HepG2 (cell line): Measurements from ENCODE around the gene IFNA6. TPM values are rescaled to one million over a fixed set of nuclear protein-coding genes. Genes with fewer than 3 reads are reported as not detected.

Source experiments
- ATAC-seq: fragments of 200-7000 bp; cut with Tn5 transposase; 3 replicates; pipeline ENCODE4 v1.9.1; 2020; ENCODE audit warnings: mild to moderate bottlenecking, moderate library complexity
- BruUV-seq: library from RNA; stranded (reverse); fragments of 400-500 nt; replicated peaks from 2 replicates; lab custom pipeline; 2021; lab: Mats Ljungman, UMichigan
- CTCF ChIA-PET: fragments of 300-600 bp; formaldehyde crosslinking; extraction: SDS; loops from one replicate; lab custom pipeline; 2021; ENCODE audit warnings: low total read pairs, inconsistent platforms, low intra/inter-chr PET ratio; lab: Yijun Ruan, JAX
- POLR2A ChIA-PET: fragments of 350-600 bp; sonication (Branson Sonifier 250); formaldehyde crosslinking; loops from one replicate; lab custom pipeline; 2020; ENCODE audit warnings: antibody characterized with exemption, inconsistent platforms; lab: Yijun Ruan, JAX
- DNase-seq: peaks from one replicate; pipeline ENCODE4 v3.0.0-alpha.2; 2015; ENCODE audit warnings: low spot score
- FAIRE-seq: peaks from 3 replicates; lab custom pipeline; 2011; peaks lifted over from hg19 to GRCh38; lab: Jason Lieb, UNC
- H2AFZ ChIP-seq: one replicate; pipeline ENCODE4 v1.6.1; 2011; ENCODE audit warnings: low read length, inconsistent platforms
- H3K27ac ChIP-seq: fragments of 300-600 bp; 3 replicates; pipeline ENCODE4 v1.8.0; 2011; ENCODE audit warnings: mixed run types, mild to moderate bottlenecking, mixed read lengths, low read length, inconsistent platforms; ENCODE audit not compliant: insufficient read depth; ENCODE audit errors: extremely low read length
- H3K27me3 ChIP-seq, 2 experiments: fragments of 200-600 bp in 1 of 2; 2 replicates in 1 of 2; 3 replicates in 1 of 2; pipeline versions ENCODE4 v1.6.0 to v1.8.0; 2011; ENCODE audit warnings: low read length in 2 of 2, mild to moderate bottlenecking in 2 of 2, moderate library complexity in 2 of 2, inconsistent platforms in 1 of 2; ENCODE audit not compliant: insufficient read depth in 2 of 2, control insufficient read depth in 1 of 2
- H3K36me3 ChIP-seq, 2 experiments: fragments of 200-600 bp in 1 of 2; replicated peaks in 1 of 2; 2 replicates in 1 of 2; 3 replicates in 1 of 2; pipeline versions ENCODE4 v1.5.1 to v1.8.0; 2011; ENCODE audit warnings: low read length in 2 of 2, inconsistent platforms in 1 of 2; ENCODE audit not compliant: insufficient read depth in 2 of 2, control insufficient read depth in 1 of 2
- H3K4me1 ChIP-seq: 2 replicates; pipeline ENCODE4 v1.5.1; 2012; ENCODE audit warnings: low read length, inconsistent platforms; ENCODE audit not compliant: insufficient read depth
- H3K4me2 ChIP-seq: 2 replicates; pipeline ENCODE4 v1.6.0; 2011; ENCODE audit warnings: low read depth, low read length, inconsistent platforms
- H3K4me3 ChIP-seq, 3 experiments: fragments of 200-600 bp in 1 of 3; sonication (generic), shearing (Covaris generic) in 1 of 3; replicated peaks in 1 of 3; 2 replicates each; pipeline ENCODE4 v1.5.1; 2011 to 2016; ENCODE audit warnings: low read length in 3 of 3, inconsistent platforms in 2 of 3, low read depth in 2 of 3, mild to moderate bottlenecking in 2 of 3, control low read depth in 1 of 3, mixed read lengths in 1 of 3; ENCODE audit not compliant: insufficient read depth in 1 of 3
- H3K79me2 ChIP-seq: one replicate; pipeline ENCODE4 v1.6.1; 2011; ENCODE audit warnings: low read length, inconsistent platforms; ENCODE audit not compliant: insufficient read depth
- H3K9ac ChIP-seq: 2 replicates; pipeline ENCODE4 v1.6.0; 2011; ENCODE audit warnings: mild to moderate bottlenecking, low read depth, low read length, inconsistent platforms; ENCODE audit not compliant: insufficient read depth
- H3K9me3 ChIP-seq: 2 replicates; pipeline ENCODE4 v1.5.1; 2012; ENCODE audit warnings: mild to moderate bottlenecking, low read length
- H4K20me1 ChIP-seq: 2 replicates; pipeline ENCODE4 v1.6.0; 2011; ENCODE audit warnings: inconsistent platforms, mild to moderate bottlenecking, low read length, moderate library complexity; ENCODE audit not compliant: insufficient read depth
- AGO2 ChIP-seq: fragments of 200-400 bp; formaldehyde crosslinking; optimal IDR thresholded peaks from 2 replicates; pipeline ENCODE3; 2017; ENCODE audit warnings: mild to moderate bottlenecking, low read depth, low read length, moderate library complexity
- CBX5 ChIP-seq: sonication (generic); formaldehyde crosslinking; IDR thresholded peaks from 2 replicates; pipeline ENCODE4 v1.4.0; 2020; ENCODE audit warnings: missing genetic modification reagents, borderline replicate concordance
- GTF2F1 ChIP-seq: fragments of 150-350 bp; IDR thresholded peaks from 2 replicates; pipeline ENCODE4 v1.6.1; 2014; ENCODE audit warnings: low read length
- HIVEP1 ChIP-seq: sonication (generic); formaldehyde crosslinking; IDR thresholded peaks from 2 replicates; pipeline ENCODE4 v1.4.0; 2020; ENCODE audit warnings: mild to moderate bottlenecking, missing genetic modification reagents
- RNF2 ChIP-seq: fragments of 450-650 bp; conservative IDR thresholded peaks from 2 replicates; pipeline ENCODE4 v1.6.1; 2016; ENCODE audit warnings: low read depth
- SMARCC2 ChIP-seq: fragments of 450-650 bp; IDR thresholded peaks from 2 replicates; pipeline ENCODE4 v1.6.1; 2017; ENCODE audit warnings: antibody characterized with exemption, mild to moderate bottlenecking
- SOX5 ChIP-seq: IDR thresholded peaks from 2 replicates; pipeline ENCODE4 v1.6.1; 2016; ENCODE audit warnings: borderline replicate concordance
- ZNF383 ChIP-seq: sonication (generic); formaldehyde crosslinking; IDR thresholded peaks from 2 replicates; pipeline ENCODE4 v1.4.0; 2020; ENCODE audit warnings: missing genetic modification reagents, mild to moderate bottlenecking, borderline replicate concordance
- ZNF552 ChIP-seq: sonication (generic); formaldehyde crosslinking; IDR thresholded peaks from 2 replicates; pipeline ENCODE4 v1.9.0; 2022; ENCODE audit warnings: missing genetic modification reagents, mild to moderate bottlenecking, borderline replicate concordance
- ZNF558 ChIP-seq: sonication (generic); formaldehyde crosslinking; IDR thresholded peaks from 2 replicates; pipeline ENCODE4 v1.9.0; 2022; ENCODE audit warnings: mild to moderate bottlenecking, missing genetic modification reagents, borderline replicate concordance
- ZNF629 ChIP-seq: sonication (generic); formaldehyde crosslinking; conservative IDR thresholded peaks from 2 replicates; pipeline ENCODE4 v1.5.0; 2020; ENCODE audit warnings: missing genetic modification reagents
- ZNF776 ChIP-seq: sonication (generic); formaldehyde crosslinking; IDR thresholded peaks from 2 replicates; pipeline ENCODE4 v1.4.0; 2020; ENCODE audit warnings: mild to moderate bottlenecking, missing genetic modification reagents
- WGBS: methylation state at CpG from one replicate; pipeline ENCODE4 v1.1.6; 2017; ENCODE audit warnings: low lambda C conversion rate; 5-methylcytosine and 5-hydroxymethylcytosine counted together
- in situ Hi-C: cut with HindIII; loops from 2 replicates; pipeline ENCODE4 v1.10.0; 2017; ENCODE audit warnings: low pct_unique_long_range_greater_than_20kb; ENCODE audit not compliant: extremely low pct_ligation_motif_present
- intact Hi-C: fragments of 100-400 bp; cut with micrococcal nuclease; formaldehyde crosslinking; loops from one replicate; pipeline ENCODE4 v1.10.0; 2022; ENCODE audit not compliant: unreplicated experiment
- polyA plus RNA-seq, 8 experiments: library from polyadenylated mRNA; depleted of rRNA in 3 of 8; stranded (reverse) in 7 of 8; unstranded in 1 of 8; fragments of >200 nt; fragmentation: Illumina TruSeq in 4 of 8; extraction: Trizol in 4 of 8; gene quantifications; 2 replicates each; pipeline versions ENCODE4 v1.2.1 to v1.2.3, GENCODE V29; 2011 to 2016; ENCODE audit warnings: low read depth in 4 of 8, missing spikeins in 1 of 8, mixed read lengths in 1 of 8; ENCODE audit not compliant: insufficient read depth in 1 of 8
- total RNA-seq, 5 experiments: library from RNA; depleted of rRNA; stranded (reverse); fragments of >200 nt; fragmentation: Illumina TruSeq; extraction: Trizol; gene quantifications; 2 replicates each; pipeline ENCODE4 v1.2.3, GENCODE V29; 2016; ENCODE audit warnings: low read depth in 1 of 5

Gene IFNA6
- total and polyA plus RNA-seq, 2 of the 13 experiments (the other 11 are each of a cell fraction or from before 2014, with no cell fraction given), result not detected

DNA sequence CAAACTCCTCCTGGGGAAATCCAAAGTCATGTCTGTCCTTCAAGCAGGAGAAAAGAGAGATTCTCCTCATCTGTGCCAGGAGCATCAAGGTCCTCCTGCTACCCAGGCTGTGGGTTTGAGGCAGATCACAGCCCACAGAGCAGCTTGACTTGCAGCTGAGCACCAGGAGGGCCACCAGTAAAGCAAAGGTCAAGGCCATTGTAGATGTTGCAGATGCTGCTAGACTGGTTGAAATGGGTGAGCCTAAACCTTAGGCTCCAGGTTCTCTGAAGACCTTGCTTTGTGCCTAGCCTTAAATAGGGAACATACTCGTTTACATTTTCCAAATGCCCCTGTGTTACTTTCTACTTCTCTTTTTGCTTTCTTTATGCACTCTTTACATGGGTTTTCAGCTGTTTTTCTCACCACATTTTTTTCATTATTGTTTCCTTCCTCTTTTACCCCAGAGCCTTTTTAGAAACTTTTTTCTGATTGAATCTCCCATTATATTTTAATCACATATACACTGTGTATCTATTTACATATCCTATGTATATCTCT is 34.5 kb upstream of the IFNA6 start, which contains the start of gene IFNA2 (continued):
- TF ChIP-seq GTF2F1 (no peak), ZNF552 (CRISPR knock-in tag) (no peak), AGO2 (no peak)
- TF ChIP-seq, all 625 proteins: peak for 0

- CTCF ChIA-PET, result no interaction called here
- no peak for FAIRE-seq
- H4K20me1 ChIP-seq, result no peaks in the 10 kb centered on the region
- no peak overlapping the region for H3K4me2 ChIP-seq
- H3K9ac ChIP-seq, result no peak overlapping the region
- no peak for DNase-seq
- H3K79me2 ChIP-seq, result no peaks in the 10 kb centered on the region
- H3K27me3 ChIP-seq, result no peaks in the 10 kb centered on the region
- WGBS, result 15% methylated on average over 4 of the region's 4 CpGs
- no peaks in the 10 kb centered on the region for H3K36me3 ChIP-seq
- intact Hi-C loops, result no loop called here
- no peak for TF ChIP-seq SOX5
- no peak for TF ChIP-seq ZNF558 (CRISPR knock-in tag)
- TF ChIP-seq ZNF776 (CRISPR knock-in tag), result no peak
- TF ChIP-seq ZNF383 (CRISPR knock-in tag), result no peak
- TF ChIP-seq ZNF629, result no peak
- no peak for TF ChIP-seq RNF2
- no peak for TF ChIP-seq SMARCC2
- no peak for TF ChIP-seq HIVEP1 (CRISPR knock-in tag)
- TF ChIP-seq CBX5 (CRISPR knock-in tag), result no peak
- no peak overlapping the region for H2AFZ ChIP-seq
- H3K9me3 ChIP-seq, result no peaks in the 10 kb centered on the region
- ATAC-seq, result no peak
- no peak overlapping the region for H3K4me3 ChIP-seq
- BruUV-seq, result no TSS peak
- no peak overlapping the region for H3K27ac ChIP-seq
- in situ Hi-C loops, result no loop called here
- no peaks in the 10 kb centered on the region; the same call in none of the 2 replicates for H3K4me1 ChIP-seq
- POLR2A ChIA-PET, result no interaction called here
Measured at GRCh38 chr9:21383627-21384026, 32.9 kb upstream of the IFNA6 start.
